ENCODE results near the gene BTN2A1. TPM values are rescaled to one million over a fixed set of nuclear protein-coding genes. Genes with fewer than 3 reads are reported as not detected.

BTN2A1 gene
- total and polyA plus RNA-seq, 10 of the 15 experiments (the other 5 are each of a cell fraction or from before 2014, with no cell fraction given), result 8.2 to 28.0 (median 15.8) TPM

GRCh38 chr6:26421259-26422144, 36.3 kb upstream of the BTN2A1 start (continued):
- TF ChIP-seq BCLAF1 (IDR thresholded peaks at IDR 0.05), result no peak
- TF ChIP-seq MLLT1 (IDR thresholded peaks at IDR 0.05), result peak; percentile 64; the same call in 1 of the 2 replicates
- TF ChIP-seq, protein P1, sequence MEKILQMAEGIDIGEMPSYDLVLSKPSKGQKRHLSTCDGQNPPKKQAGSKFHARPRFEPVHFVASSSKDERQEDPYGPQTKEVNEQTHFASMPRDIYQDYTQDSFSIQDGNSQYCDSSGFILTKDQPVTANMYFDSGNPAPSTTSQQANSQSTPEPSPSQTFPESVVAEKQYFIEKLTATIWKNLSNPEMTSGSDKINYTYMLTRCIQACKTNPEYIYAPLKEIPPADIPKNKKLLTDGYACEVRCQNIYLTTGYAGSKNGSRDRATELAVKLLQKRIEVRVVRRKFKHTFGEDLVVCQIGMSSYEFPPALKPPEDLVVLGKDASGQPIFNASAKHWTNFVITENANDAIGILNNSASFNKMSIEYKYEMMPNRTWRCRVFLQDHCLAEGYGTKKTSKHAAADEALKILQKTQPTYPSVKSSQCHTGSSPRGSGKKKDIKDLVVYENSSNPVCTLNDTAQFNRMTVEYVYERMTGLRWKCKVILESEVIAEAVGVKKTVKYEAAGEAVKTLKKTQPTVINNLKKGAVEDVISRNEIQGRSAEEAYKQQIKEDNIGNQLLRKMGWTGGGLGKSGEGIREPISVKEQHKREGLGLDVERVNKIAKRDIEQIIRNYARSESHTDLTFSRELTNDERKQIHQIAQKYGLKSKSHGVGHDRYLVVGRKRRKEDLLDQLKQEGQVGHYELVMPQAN (conservative IDR thresholded peaks at IDR 0.05), result no peak; the same call in 1 of the 2 replicates
- no peak for TF ChIP-seq POLR2AphosphoS2 (IDR thresholded peaks at IDR 0.05; ENCODE audit: low read depth, low read length)
- TF ChIP-seq LARP7 (IDR thresholded peaks at IDR 0.05), result 0 out of 2 replicates have a peak, but pooled peaks have one; percentile 33
- peak; percentile 98 for TF ChIP-seq RFX5 (IDR thresholded peaks at IDR 0.05; ENCODE audit: low read depth, low read length)
- TF ChIP-seq BMI1 (IDR thresholded peaks at IDR 0.05; ENCODE audit: borderline replicate concordance), result no peak
- TF ChIP-seq, protein P2, sequence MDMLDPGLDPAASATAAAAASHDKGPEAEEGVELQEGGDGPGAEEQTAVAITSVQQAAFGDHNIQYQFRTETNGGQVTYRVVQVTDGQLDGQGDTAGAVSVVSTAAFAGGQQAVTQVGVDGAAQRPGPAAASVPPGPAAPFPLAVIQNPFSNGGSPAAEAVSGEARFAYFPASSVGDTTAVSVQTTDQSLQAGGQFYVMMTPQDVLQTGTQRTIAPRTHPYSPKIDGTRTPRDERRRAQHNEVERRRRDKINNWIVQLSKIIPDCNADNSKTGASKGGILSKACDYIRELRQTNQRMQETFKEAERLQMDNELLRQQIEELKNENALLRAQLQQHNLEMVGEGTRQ (IDR thresholded peaks at IDR 0.05; ENCODE audit: borderline replicate concordance, low read depth, low read length), result no peak
- no peak for TF ChIP-seq SUPT20H (IDR thresholded peaks at IDR 0.05; ENCODE audit: borderline replicate concordance, control insufficient read depth, low read depth, low read length)
- no peak for TF ChIP-seq HCFC1 (IDR thresholded peaks at IDR 0.05; ENCODE audit: low read length)
- TF ChIP-seq ZNF274 (IDR thresholded peaks at IDR 0.05; ENCODE audit: insufficient read depth, insufficient read length), result no peak
- no peak for TF ChIP-seq BCL3 (IDR thresholded peaks at IDR 0.05; ENCODE audit: borderline replicate concordance, insufficient read depth, low read depth, low read length, poor library complexity, severe bottlenecking)
- TF ChIP-seq ZBED1 (IDR thresholded peaks at IDR 0.05; ENCODE audit: borderline replicate concordance), result no peak
- TF ChIP-seq SUZ12 (IDR thresholded peaks at IDR 0.05; ENCODE audit: unreplicated experiment), result no peak
- TF ChIP-seq, protein P3, sequence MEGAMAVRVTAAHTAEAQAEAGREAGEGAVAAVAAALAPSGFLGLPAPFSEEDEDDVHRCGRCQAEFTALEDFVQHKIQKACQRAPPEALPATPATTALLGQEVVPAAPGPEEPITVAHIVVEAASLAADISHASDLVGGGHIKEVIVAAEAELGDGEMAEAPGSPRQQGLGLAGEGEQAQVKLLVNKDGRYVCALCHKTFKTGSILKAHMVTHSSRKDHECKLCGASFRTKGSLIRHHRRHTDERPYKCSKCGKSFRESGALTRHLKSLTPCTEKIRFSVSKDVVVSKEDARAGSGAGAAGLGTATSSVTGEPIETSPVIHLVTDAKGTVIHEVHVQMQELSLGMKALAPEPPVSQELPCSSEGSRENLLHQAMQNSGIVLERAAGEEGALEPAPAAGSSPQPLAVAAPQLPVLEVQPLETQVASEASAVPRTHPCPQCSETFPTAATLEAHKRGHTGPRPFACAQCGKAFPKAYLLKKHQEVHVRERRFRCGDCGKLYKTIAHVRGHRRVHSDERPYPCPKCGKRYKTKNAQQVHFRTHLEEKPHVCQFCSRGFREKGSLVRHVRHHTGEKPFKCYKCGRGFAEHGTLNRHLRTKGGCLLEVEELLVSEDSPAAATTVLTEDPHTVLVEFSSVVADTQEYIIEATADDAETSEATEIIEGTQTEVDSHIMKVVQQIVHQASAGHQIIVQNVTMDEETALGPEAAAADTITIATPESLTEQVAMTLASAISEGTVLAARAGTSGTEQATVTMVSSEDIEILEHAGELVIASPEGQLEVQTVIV (IDR thresholded peaks at IDR 0.05; ENCODE audit: borderline replicate concordance, partially characterized antibody), result no peak
- TF ChIP-seq EP300 (IDR thresholded peaks at IDR 0.05; ENCODE audit: borderline replicate concordance in 1 of 2, control insufficient read depth in 1 of 2, low read depth in 2 of 2, low read length in 2 of 2), result no peak

Data from GM12878 (cell line).